HG03095 (cell line): ENCODE results near the gene KCNJ1.
A peak's percentile ranks its signal among the peaks of the same experiment; 100 is the strongest.

Experiments
- ATAC-seq: cut with Tn5 transposase; IDR thresholded peaks from one replicate; pipeline ENCODE4 v1.9.1; 2021; ENCODE audit warnings: moderate library complexity; ENCODE audit not compliant: unreplicated experiment

Gene KCNJ1

GRCh38 chr11:128825050-128825784, 41.9 kb downstream of the KCNJ1 start:
- no peak for ATAC-seq

DNA sequence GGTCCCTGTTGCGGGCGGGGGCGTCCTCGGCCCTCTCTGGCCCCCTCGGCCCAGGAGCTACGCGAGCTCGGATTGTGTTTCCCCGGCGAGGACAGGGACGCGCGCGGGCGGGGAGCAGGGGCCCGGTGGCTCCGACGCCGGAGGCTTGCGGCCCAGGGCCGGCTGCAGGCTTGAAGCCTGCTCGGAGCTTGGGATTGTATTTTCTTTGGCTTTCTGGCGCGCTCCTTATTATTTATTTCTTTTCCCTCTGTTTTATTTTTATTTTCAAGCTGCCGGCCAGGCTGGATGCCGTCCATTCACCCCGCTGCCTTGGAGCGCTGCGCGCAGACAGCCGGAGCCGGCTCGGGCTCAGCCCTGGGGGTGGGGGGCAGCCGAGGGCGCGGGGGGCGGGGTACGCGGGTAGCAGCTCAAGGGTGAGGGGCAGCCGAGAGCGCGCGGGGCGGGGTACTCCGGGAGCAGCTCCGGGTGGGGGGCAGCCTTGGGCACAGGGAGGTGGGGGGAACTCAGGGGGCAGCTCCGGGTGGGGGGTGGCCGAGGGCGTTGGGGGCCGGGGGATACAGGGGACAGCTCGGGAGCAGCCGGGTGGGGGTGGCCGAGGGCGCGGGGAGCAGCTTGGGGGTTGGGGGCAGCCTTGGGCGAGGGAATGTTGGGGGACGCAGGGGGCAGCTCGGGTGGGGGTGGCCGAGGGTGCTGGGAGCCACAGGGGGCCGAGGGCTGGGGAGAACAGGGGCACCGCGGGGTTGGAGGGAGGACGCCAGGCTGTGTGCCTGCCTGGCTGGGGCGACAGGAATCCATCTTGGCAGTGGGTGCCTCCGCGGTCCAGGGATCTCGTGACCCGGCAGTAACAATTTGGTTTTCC, 42.7 kb downstream of the KCNJ1 start:
- no peak for ATAC-seq

GRCh38 chr11:128823753-128824152, 43.3 kb downstream of the KCNJ1 start:
- ATAC-seq: no peak

DNA sequence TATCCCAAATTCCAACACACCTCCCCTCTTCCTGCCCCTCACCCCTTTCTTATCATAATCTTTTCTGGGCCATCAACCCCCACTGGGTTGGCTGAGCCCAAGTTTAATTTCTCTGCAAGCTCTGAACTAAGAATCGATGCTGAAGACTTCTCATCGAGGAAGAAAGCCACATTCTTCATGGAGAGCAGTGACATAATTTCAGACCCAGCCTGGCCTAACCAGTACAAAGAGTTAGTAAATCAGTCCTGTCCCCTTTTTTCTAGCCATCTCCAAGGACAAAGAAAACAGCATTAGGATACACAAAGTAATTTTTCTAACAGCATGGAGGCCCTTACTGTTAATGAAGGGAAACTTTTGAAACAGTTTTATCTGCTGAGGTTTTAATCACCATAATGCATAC, 45.0 kb downstream of the KCNJ1 start:
- ATAC-seq: no peak

DNA sequence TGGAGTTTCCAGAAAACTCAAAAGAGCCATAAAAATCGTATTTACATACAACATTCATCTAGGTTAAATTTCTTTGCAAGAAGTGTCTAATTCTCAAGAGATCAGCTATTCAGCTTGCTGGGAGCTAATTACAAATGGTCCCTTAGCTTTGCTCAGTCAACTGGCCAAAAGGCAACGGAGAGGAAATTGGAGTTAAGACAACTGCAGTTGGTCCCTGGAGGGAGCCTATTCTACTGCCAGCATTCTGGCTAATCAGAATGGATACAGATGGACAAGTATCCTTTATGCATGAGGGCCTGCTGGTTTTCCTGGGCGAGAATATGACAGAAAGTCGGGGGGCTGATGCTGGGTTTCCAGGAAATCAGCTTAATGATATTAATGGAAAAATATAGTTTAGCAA, 45.5 kb downstream of the KCNJ1 start:
- ATAC-seq: no peak

DNA sequence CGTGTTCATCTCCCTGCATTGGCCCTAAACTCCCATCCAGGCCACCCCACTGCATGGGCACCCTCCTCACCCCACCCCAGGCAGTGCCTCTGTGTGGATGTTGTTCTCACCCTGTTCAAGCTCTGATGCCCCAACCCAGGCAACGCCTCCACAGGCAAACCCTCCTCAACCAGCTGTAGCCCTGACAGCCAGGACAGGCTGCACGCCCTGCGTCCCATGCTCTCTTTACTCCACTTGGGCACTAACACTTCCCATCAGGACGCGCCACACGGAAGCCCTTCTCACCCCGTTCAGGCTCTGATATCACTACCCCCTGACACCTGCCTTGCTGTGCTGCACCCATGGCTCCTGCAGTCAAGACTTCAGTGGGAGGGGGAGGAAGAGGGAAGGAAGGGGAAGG, 47.9 kb downstream of the KCNJ1 start:
- ATAC-seq: no peak

GRCh38 chr11:128814856-128815705, 52.0 kb downstream of the KCNJ1 start:
- no peak for ATAC-seq

DNA sequence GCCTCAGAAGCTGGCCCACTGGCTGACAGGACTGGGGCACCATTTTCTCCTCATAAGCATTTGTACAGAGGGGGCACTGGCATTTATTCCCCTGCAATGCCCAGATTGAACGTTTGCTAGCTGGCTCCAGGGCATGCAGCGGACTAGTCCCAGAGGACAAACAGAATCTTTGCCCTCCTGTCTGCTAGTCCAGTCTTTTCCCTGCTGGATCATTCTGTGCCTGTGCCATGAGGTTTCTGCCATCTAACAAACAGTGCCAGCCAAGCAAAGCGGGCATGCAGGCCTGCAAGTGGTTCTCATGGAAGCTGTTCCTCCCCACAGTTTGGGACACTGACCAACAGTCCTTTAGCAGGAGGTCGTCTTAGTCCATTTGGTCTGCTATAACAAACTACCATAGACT, 53.4 kb downstream of the KCNJ1 start:
- ATAC-seq: no peak

DNA sequence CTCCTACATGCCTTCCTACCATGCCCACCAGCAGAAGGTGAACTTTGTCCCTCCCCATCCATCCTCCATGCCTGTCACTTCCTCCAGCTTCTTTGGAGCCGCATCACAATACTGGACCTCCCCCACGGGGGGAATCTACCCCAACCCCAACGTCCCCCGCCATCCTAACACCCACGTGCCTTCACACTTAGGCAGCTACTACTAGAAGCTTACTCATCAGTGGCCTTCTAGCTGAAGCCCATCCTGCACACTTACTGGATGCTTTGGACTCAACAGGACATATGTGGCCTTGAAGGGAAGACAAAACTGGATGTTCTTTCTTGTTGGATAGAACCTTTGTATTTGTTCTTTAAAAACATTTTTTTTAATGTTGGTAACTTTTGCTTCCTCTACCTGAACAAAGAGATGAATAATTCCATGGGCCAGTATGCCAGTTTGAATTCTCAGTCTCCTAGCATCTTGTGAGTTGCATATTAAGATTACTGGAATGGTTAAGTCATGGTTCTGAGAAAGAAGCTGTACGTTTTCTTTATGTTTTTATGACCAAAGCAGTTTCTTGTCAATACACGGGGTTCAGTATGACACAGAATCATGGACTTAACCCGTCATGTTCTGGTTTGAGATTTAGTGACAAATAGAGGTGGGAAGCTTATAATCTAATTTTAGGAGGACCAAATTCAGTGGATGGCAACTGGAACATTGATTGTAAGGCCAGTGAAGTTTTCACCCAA, 56.1 kb downstream of the KCNJ1 start:
- no peak for ATAC-seq

DNA sequence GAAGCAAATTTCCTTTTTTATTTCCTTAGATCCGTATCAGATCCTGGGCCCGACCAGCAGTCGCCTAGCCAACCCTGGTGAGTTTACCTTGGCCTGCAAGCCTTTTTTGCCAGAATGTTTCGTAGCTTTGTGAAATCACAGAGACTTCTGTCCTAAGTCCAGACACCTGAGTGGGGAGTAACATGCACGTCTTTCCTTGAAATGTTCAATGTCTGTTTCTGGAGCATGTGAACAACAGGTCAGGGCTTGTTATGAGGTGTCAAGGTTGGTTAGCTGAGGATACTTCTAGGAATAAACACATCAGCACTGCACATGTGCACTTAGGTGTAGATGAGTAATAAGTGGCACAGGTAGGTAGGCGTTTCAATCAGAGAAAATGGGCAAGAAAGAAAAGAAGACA, 58.0 kb downstream of the KCNJ1 start:
- ATAC-seq: no peak

GRCh38 chr11:128807909-128808308, 59.2 kb downstream of the KCNJ1 start:
- no peak for ATAC-seq

DNA sequence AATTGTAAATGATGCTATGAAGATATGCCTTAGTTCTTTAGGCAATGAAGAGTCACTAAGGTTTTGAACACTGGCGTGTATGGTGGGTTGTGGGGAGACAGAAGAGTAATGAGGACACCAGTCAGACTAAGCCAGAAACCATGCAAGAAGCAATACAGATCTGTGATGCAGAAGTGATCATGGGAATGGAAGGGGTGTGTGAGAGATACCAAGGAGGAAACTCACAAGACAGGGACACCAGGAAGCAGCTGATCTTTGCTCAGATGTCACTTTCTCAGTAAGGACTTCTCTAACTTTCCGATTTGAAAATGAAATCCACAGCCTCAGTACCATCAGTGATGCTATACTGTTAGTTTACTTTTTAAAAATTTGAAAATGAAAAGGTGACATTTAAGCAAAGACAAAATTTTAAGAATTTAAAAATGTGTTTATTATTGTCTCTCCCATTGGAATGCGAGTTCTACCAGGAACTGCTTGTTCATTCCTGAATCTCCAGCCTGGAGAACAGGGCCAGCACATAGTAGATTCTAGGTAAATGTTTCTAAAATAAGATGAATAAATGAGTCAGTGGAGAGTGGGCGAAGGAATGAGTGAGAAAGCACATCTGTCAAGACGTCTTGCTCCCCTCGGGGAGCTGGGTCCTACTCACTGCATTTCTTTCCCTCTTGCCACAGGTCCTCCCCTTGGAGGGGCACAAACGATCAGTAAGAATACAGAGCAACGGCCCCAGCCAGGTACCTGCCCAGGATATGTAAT, 60.4 kb downstream of the KCNJ1 start:
- no peak for ATAC-seq

DNA sequence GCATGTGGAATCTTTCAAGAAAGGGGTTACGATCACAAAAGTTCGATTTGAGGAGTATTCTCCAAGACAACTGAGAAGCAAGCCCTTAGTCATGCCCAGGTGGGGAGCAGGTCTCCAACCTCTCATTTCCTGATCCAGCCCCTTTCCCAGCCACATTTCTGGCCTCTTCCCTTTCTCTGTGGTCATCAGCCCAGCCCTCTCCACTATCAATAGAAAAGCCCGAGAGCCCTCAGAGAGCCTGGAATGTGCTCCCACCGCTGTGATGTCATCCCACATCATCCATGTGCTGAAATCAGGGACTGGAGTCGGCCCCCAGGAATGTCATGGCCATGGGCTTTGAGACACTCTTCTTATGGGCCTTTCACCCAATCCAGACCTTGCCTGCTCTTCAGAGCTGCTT, 62.6 kb downstream of the KCNJ1 start:
- no peak for ATAC-seq

GRCh38 chr11:128803449-128804245, 63.4 kb downstream of the KCNJ1 start:
- no peak for ATAC-seq

DNA sequence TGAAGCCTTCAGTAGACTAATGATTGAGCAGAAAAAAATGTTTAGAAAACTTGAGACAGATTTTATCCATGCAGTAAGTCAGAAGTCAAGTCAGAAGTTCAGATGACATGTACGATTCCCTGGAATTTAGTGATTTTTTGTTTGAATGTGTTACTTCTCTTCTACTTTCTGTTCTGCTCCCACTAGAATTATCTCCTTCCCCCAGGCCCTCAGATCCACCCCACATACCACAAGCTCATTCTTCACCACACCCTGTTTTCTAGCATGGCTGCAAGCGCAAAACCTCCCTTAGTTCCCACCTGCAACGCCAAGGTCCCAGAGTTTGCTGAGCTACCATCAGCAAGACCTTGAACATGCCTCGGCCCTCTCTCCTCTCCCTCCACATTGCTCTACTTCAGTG, 64.1 kb downstream of the KCNJ1 start:
- ATAC-seq: no peak

DNA sequence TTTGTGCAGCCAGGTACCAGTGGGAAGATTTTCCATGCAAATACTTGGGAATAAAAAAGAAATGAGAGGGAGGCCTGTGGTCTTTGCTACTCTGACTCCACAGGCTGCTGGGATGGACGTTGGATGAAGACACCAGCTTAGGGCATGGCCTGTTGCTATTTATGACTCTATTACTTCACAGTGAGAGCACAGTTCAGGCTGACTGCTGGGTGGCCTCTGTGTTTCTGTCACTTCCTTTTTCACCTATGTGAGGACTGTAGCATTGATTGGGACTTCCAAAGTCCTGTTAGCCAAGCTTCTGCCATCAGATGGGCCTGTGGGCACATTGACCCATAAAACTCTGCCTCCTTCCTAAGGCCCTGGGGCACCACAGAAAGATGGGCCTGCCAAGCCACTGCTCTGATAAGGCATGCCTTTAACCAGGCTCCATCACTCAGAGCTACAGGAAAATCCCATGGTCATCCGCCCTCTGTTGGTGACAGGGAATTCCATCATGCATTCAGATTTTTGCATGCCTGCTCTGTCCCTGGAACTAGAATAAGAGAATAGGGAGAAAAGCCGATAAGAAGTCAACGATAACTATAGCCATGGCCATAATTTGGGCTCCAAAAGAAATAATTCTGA, 64.6 kb downstream of the KCNJ1 start:
- no peak for ATAC-seq

DNA sequence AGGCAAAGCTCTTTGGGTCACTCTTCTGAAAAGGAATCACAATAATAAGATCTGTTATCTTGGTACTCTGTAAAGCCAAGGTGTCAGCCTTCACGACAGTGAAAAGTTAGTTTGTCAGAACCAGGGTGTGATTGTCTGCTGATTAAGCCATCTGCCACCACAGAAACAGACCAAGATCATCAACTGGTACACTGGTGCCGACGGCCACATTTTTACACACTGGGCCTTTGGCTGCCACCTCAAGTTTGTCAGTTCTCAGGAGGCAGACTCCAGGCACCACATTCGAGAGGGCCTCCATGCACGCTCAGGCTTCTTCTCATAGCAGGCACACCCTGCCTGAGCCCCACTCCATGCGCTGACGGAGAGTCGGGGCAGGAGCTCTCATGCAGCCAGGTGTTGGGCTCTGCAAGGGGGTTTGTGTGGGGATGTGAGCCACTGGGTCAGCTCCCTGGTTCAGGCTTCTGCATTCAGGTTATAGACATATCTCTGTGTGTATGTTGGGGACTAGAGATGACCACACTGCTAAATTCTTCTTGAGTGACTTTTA, 66.2 kb downstream of the KCNJ1 start:
- ATAC-seq: no peak

GRCh38 chr11:128796270-128796669, 70.8 kb downstream of the KCNJ1 start:
- ATAC-seq: peak; percentile 99

DNA sequence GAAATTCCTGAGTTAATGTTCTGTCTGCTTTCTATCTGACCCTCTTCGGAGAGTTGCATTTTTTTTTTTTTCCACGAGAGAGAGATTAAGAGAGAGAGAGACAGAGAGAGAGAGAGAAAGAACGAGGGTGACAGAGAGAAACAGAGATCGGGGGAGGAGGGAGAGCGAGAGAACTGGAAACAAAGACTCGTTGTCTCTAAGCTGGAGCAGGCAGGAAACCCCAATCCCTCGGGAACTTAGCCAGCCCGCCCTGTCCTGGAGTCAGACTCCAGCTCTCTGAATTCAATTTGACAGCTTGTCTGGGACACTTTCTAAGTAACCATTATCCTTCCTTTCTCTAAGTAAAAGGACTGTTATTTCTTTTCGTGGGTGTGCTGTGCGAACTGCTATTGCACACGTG, 76.9 kb downstream of the KCNJ1 start:
- ATAC-seq: no peak
